ENCODE measurements around the gene TAS1R3.

GRCh38 chr1:1296070-1297061 is 34.7 kb upstream of the TAS1R3 start:
- TF ChIP-seq, protein P1, sequence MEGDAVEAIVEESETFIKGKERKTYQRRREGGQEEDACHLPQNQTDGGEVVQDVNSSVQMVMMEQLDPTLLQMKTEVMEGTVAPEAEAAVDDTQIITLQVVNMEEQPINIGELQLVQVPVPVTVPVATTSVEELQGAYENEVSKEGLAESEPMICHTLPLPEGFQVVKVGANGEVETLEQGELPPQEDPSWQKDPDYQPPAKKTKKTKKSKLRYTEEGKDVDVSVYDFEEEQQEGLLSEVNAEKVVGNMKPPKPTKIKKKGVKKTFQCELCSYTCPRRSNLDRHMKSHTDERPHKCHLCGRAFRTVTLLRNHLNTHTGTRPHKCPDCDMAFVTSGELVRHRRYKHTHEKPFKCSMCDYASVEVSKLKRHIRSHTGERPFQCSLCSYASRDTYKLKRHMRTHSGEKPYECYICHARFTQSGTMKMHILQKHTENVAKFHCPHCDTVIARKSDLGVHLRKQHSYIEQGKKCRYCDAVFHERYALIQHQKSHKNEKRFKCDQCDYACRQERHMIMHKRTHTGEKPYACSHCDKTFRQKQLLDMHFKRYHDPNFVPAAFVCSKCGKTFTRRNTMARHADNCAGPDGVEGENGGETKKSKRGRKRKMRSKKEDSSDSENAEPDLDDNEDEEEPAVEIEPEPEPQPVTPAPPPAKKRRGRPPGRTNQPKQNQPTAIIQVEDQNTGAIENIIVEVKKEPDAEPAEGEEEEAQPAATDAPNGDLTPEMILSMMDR (IDR thresholded peaks at IDR 0.05): no peak
- no peak for TF ChIP-seq EZH2 (IDR thresholded peaks at IDR 0.05; ENCODE audit: borderline replicate concordance, insufficient read depth, low read depth, low read length, poor library complexity, severe bottlenecking)
